HK-2 (cell line): ENCODE results near the gene FMN1.
A peak's percentile ranks its signal among the peaks of the same experiment; 100 is the strongest.

Source experiments
- DNase-seq: peaks from one replicate; pipeline ENCODE4 v3.0.0-alpha.2; 2018; ENCODE audit not compliant: unreplicated experiment

FMN1 gene

GRCh38 chr15:32723171-32723948 is 471.2 kb downstream of the FMN1 start:
- DNase-seq: no peak

DNA sequence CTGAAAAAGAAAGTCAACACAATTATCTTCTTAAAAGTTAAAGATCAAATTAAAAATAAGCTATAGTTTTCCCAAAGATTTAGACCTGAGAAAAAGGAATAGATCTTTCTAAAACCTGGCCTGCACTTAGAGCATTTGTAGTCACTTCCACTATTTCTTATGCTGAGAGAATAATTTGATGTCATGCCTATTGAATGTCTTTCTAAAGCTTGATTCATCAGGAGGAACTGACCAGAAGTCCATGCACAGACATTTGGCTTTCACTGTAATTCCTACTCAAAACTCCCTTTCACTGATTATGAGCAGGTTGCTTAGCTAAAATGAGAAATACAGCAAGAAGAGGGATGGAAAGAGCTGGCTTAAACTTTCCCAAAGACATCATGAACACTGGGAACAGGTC is 472.4 kb downstream of the FMN1 start:
- no peak for DNase-seq

- DNase-seq: no peak
Measured at GRCh38 chr15:32721596-32721995, 472.9 kb downstream of the FMN1 start.

GRCh38 chr15:32718821-32719716 is 475.4 kb downstream of the FMN1 start:
- peak; percentile 39 for DNase-seq

GRCh38 chr15:32718227-32718820 is 476.2 kb downstream of the FMN1 start:
- peak; percentile 39 for DNase-seq

- peak; percentile 49 for DNase-seq
Measured at GRCh38 chr15:32717426-32718226, 476.9 kb downstream of the FMN1 start, which contains the start of gene GREM1. GREM1 (plus strand) TSS chr15:32718004; CDS start chr15:32730691, 12,687 bp downstream.

GRCh38 chr15:32716915-32717425 is 477.5 kb downstream of the FMN1 start:
- no peak for DNase-seq

GRCh38 chr15:32716216-32716914 is 478.1 kb downstream of the FMN1 start:
- no peak for DNase-seq
